K562 (cell line): ENCODE measurements around the gene TRANK1. TPM values are rescaled to one million over a fixed set of nuclear protein-coding genes. Genes with fewer than 3 reads are reported as not detected.

Experiments
- ELK1 ChIP-seq: sonication (generic); formaldehyde crosslinking; IDR thresholded peaks from 2 replicates; pipeline ENCODE4 v1.8.1; 2022; ENCODE audit warnings: missing genetic modification reagents
- L3MBTL2 ChIP-seq: fragments of 450-650 bp; IDR thresholded peaks from 2 replicates; pipeline ENCODE4 v1.6.1; 2016; ENCODE audit warnings: mild to moderate bottlenecking, moderate library complexity
- MGA ChIP-seq: fragments of 450-650 bp; IDR thresholded peaks from 2 replicates; pipeline ENCODE4 v1.6.1; 2016; ENCODE audit warnings: mild to moderate bottlenecking, moderate library complexity
- PCBP1 ChIP-seq: fragments of 200-400 bp; formaldehyde crosslinking; IDR thresholded peaks from 2 replicates; pipeline ENCODE4 v1.6.1; 2018; ENCODE audit warnings: mild to moderate bottlenecking, low read depth, low read length; ENCODE audit not compliant: poor library complexity, severe bottlenecking
- polyA plus RNA-seq, 8 experiments: library from polyadenylated mRNA; depleted of rRNA in 4 of 8; stranded (reverse) in 5 of 8; unstranded in 3 of 8; fragments of >200 nt; fragmentation: Nextera tagmentation in 2 of 8; fragmentation: Illumina TruSeq in 1 of 8; extraction: Ambion mirVana in 2 of 8; extraction: Trizol in 1 of 8; gene quantifications; 2 replicates each; pipeline versions ENCODE4 v1.2.1 to v1.2.3, GENCODE V29; 2011 to 2014; ENCODE audit warnings: inconsistent platforms in 1 of 8, missing spikeins in 1 of 8
- total RNA-seq, 7 experiments: library from RNA; depleted of rRNA in 6 of 7; stranded (reverse); fragments of >200 nt in 6 of 7; fragmentation: Illumina TruSeq in 2 of 7; extraction: Trizol in 2 of 7; gene quantifications; 2 replicates each; pipeline versions ENCODE4 v1.2.1 to v1.2.3, GENCODE V29; 2011 to 2021; ENCODE audit warnings: low replicate concordance in 1 of 7

Gene TRANK1
- total and polyA plus RNA-seq, 9 of the 15 experiments (the other 6 are each of a cell fraction or from before 2014, with no cell fraction given): 0.41 to 5.3 (median 2.1) TPM

- no peak for TF ChIP-seq ELK1 (CRISPR knock-in tag)
- TF ChIP-seq MGA: 0 out of 2 replicates have a peak, but pooled peaks have one; percentile 20
- peak; percentile 32; the same call in 1 of the 2 replicates for TF ChIP-seq L3MBTL2
- TF ChIP-seq PCBP1: no peak
Measured at GRCh38 chr3:36876181-36876936, 68.5 kb downstream of the TRANK1 start (continued).
